ENCODE measurements around the gene DLX1. TPM values are rescaled to one million over a fixed set of nuclear protein-coding genes. Genes with fewer than 3 reads are reported as not detected.
"Not testable (repeated sequence)": the region's sequence is repeated elsewhere in the genome, so short reads cannot be mapped to it uniquely, and the experiment has no call there.

DLX1 gene
- total RNA-seq, 4 donors from 2014 or later, result 0.40 TPM; not detected in 3

GRCh38 chr2:172053486-172053885, 31.8 kb upstream of the DLX1 start:
- ATAC-seq, result no peak
- TF ChIP-seq POLR2AphosphoS5 (IDR thresholded peaks at IDR 0.05) (no peak), EP300 (IDR thresholded peaks at IDR 0.05) (no peak), POLR2A (IDR thresholded peaks at IDR 0.05) (no peak), CTCF (IDR thresholded peaks at IDR 0.05) (no peak)
- WGBS, 2 donors (ENCODE audit: low coverage in 1 of 2), result 75 to 87% methylated on average over 1 of the region's 1 CpG

DNA sequence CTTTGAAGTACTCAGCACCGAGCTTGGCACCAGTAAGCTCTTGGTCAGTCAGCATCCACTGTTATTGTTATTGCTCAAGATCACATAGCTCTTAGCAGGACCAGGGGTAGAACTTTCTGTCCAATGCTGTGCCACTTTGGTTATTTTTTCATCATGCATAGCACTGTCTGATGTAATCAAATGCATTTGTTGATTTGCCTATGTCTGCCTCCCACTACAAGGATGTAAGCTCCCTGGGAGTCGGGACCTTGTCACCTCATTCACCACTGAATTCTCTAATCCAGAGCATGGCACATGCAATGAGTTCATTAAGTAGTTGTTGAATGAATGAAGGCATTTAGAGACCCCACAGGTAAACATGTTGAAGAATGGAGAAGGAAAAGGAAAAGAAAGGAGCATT, 29.0 kb upstream of the DLX1 start:
- TF ChIP-seq POLR2A (IDR thresholded peaks at IDR 0.05) (no peak), CTCF (IDR thresholded peaks at IDR 0.05) (no peak), EP300 (IDR thresholded peaks at IDR 0.05) (no peak), POLR2AphosphoS5 (IDR thresholded peaks at IDR 0.05) (no peak)
- Histone ChIP-seq H3K4me3 (no peak overlapping the region), H3K27me3 (no peaks in the 10 kb centered on the region), H3K9me3 (no peaks in the 10 kb centered on the region), H3K4me1 (no peaks in the 10 kb centered on the region), H3K27ac (no peak overlapping the region), H3K36me3 (no peaks in the 10 kb centered on the region)
- 77 to 83% methylated on average over 1 to 2 of the region's 2 CpGs for WGBS, 2 donors (ENCODE audit: low coverage in 1 of 2)
- no peak for ATAC-seq

More at GRCh38 chr2:172053486-172053885, 31.8 kb upstream of the DLX1 start:
- no peaks in the 10 kb centered on the region for H3K27me3 ChIP-seq
- H3K4me1 ChIP-seq, result no peaks in the 10 kb centered on the region
- H3K27ac ChIP-seq, result no peak overlapping the region
- no peak overlapping the region for H3K4me3 ChIP-seq
- H3K9me3 ChIP-seq, result no peaks in the 10 kb centered on the region
- H3K36me3 ChIP-seq, result no peaks in the 10 kb centered on the region

DNA sequence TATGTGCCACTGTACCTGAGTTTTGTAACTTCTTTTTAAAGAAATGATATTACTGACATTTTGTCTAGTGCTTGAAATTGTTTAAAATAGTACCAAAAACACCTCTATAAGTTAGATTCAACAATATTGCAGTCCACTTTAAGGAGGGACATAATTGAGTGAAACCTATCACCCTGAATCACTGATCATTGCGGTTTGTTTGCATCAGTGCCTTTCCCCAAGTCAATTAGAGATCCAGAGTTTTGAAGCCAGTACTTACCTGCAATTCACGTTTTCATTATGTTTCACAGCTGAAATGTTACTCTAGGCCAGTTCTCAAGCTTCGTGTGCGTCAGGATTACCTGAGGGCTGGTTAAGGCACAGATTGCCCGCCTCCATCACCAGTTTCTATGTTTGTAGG, 26.6 kb upstream of the DLX1 start:
- H3K4me3 ChIP-seq, result no peak overlapping the region
- TF ChIP-seq POLR2AphosphoS5 (IDR thresholded peaks at IDR 0.05), result no peak
- no peak for TF ChIP-seq POLR2A (IDR thresholded peaks at IDR 0.05)
- no peak for TF ChIP-seq CTCF (IDR thresholded peaks at IDR 0.05)
- no peak for TF ChIP-seq EP300 (IDR thresholded peaks at IDR 0.05)
- WGBS, 2 donors (ENCODE audit: low coverage in 1 of 2), result 93 to 97% methylated on average over 5 of the region's 5 CpGs
- no peak for ATAC-seq
- no peaks in the 10 kb centered on the region for H3K27me3 ChIP-seq
- H3K4me1 ChIP-seq, result no peaks in the 10 kb centered on the region
- H3K9me3 ChIP-seq, result no peaks in the 10 kb centered on the region
- H3K36me3 ChIP-seq, result peaks cover 0 to 8% of the 10 kb centered on the region in 2 donors
- no peak overlapping the region for H3K27ac ChIP-seq

DNA sequence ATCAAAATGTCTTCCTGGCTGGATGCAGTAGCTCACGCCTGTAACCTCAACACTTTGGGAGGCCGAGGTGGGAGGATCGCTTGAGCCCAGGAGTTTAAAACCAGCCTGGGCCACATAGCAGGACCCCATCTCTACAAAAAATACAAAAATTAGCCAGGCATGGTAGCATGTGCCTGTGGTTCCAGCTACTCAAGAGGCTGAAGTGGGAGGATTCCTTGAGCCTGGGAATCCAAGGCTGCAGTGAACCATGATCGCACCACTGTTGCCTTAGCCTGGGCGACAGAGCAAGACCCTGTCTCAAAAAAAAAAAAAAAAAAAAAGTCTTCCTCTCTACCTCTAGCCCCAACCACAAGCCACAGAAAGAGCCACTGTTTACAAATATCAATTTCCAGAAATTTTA, 25.2 kb upstream of the DLX1 start:
- not testable (repeated sequence) for H3K36me3 ChIP-seq, H3K4me1 ChIP-seq, ATAC-seq, H3K27ac ChIP-seq, H3K27me3 ChIP-seq, H3K4me3 ChIP-seq, H3K9me3 ChIP-seq
- 97 to 100% methylated on average over 2 to 3 of the region's 5 CpGs for WGBS, 2 donors (ENCODE audit: low coverage in 1 of 2)

DNA sequence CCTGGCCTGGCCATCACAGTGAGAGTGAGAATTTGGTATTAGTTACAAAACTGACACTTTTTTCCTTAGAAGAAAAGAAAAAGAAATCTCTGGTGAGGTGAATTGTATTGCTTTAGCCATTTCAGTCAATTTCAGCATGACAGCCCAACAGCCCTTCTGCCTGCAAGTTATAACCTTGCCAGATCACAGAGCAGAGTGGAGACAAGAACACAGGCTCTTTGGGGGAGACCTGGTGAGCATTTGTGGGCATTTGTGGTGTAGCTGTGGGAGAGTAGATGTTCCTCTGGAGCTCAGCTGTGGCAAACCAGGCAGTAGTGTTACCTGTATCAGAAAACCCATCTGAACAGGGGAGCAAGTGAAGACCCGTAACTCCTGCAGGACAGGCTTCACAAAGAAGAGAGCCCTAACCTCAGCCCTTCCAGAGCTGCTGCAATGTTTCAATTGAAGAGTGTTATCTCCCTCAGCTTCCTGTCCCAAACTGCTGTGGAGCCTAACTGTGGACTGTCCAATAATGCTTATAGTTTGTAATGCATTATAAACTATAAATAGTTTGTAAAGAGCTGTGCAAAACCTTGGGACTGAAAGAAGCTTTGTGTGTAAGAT, 22.8 kb upstream of the DLX1 start:
- ATAC-seq, result no peak
- H3K36me3 ChIP-seq, result peaks cover 0 to 17% of the 10 kb centered on the region in 2 donors
- H3K4me3 ChIP-seq, result no peak overlapping the region
- H3K27ac ChIP-seq, result no peak overlapping the region
- 100% methylated on average over 1 of the region's 1 CpG; no CpG with 5 or more reads in 1 of the 2 donors for WGBS, 2 donors (ENCODE audit: low coverage in 1 of 2)
- no peaks in the 10 kb centered on the region for H3K27me3 ChIP-seq
- no peaks in the 10 kb centered on the region for H3K9me3 ChIP-seq
- H3K4me1 ChIP-seq, result no peaks in the 10 kb centered on the region
- TF ChIP-seq POLR2AphosphoS5 (IDR thresholded peaks at IDR 0.05) (no peak), POLR2A (IDR thresholded peaks at IDR 0.05) (no peak)

- H3K27ac ChIP-seq, result no peak overlapping the region
- no peaks in the 10 kb centered on the region for H3K27me3 ChIP-seq
- no peak for ATAC-seq
- H3K4me1 ChIP-seq, result no peaks in the 10 kb centered on the region
- peaks cover 0 to 18% of the 10 kb centered on the region in 2 donors for H3K36me3 ChIP-seq
- no peak overlapping the region for H3K4me3 ChIP-seq
- 60 to 93% methylated on average over 1 to 5 of the region's 9 CpGs for WGBS, 2 donors (ENCODE audit: low coverage in 1 of 2)
- H3K9me3 ChIP-seq, result no peaks in the 10 kb centered on the region
- TF ChIP-seq POLR2AphosphoS5 (IDR thresholded peaks at IDR 0.05), result no peak
- TF ChIP-seq CTCF (IDR thresholded peaks at IDR 0.05), result no peak
- no peak for TF ChIP-seq POLR2A (IDR thresholded peaks at IDR 0.05)
- TF ChIP-seq EP300 (IDR thresholded peaks at IDR 0.05), result no peak
Observed at GRCh38 chr2:172063446-172063845, 21.9 kb upstream of the DLX1 start.
